ENCODE data around the gene NBEA.

- TF ChIP-seq CTCF (IDR thresholded peaks at IDR 0.05) (no peak), POLR2AphosphoS5 (IDR thresholded peaks at IDR 0.05) (no peak)
Measured at GRCh38 chr13:35025314-35025713, 83.2 kb downstream of the NBEA start.

Data from stomach (tissue), 4 donors.